HEK293T (cell line): ENCODE data around the gene SLC25A25.

Experiments used
- CTCF ChIA-PET: fragments of 350-600 bp; formaldehyde crosslinking; extraction: SDS; loops from one replicate; lab custom pipeline; 2021; ENCODE audit warnings: antibody characterized with exemption, inconsistent platforms; lab: Yijun Ruan, JAX
- POLR2A ChIA-PET: fragments of 350-600 bp; formaldehyde crosslinking; extraction: SDS; loops from one replicate; lab custom pipeline; 2020; ENCODE audit warnings: antibody characterized with exemption, inconsistent platforms; lab: Yijun Ruan, JAX
- DNase-seq: peaks from one replicate; pipeline ENCODE4 v3.0.0; 2012; ENCODE audit warnings: mixed read lengths; ENCODE audit errors: extremely low spot score
- ARNT ChIP-seq: fragments of 450-650 bp; IDR thresholded peaks from 2 replicates; pipeline ENCODE4 v1.6.1; 2017; ENCODE audit warnings: mild to moderate bottlenecking
- BHLHE40 ChIP-seq: fragments of 450-650 bp; IDR thresholded peaks from 2 replicates; pipeline ENCODE4 v1.6.1; 2016; ENCODE audit warnings: mild to moderate bottlenecking, moderate library complexity, borderline replicate concordance
- CTBP1 ChIP-seq: fragments of 450-650 bp; IDR thresholded peaks from 2 replicates; pipeline ENCODE4 v1.6.1; 2016; ENCODE audit warnings: borderline replicate concordance
- ELF4 ChIP-seq: fragments of 450-650 bp; IDR thresholded peaks from 2 replicates; pipeline ENCODE4 v1.6.1; 2017; ENCODE audit warnings: antibody characterized with exemption
- FOXA1 ChIP-seq: fragments of 450-650 bp; IDR thresholded peaks from 2 replicates; pipeline ENCODE4 v1.6.1; 2016; ENCODE audit warnings: mild to moderate bottlenecking
- FOXK2 ChIP-seq: fragments of 450-650 bp; IDR thresholded peaks from 2 replicates; pipeline ENCODE4 v1.6.1; 2016; ENCODE audit warnings: mild to moderate bottlenecking
- FOXM1 ChIP-seq: fragments of 450-650 bp; IDR thresholded peaks from 2 replicates; pipeline ENCODE4 v1.6.1; 2017; ENCODE audit warnings: mild to moderate bottlenecking, borderline replicate concordance
- HDGF ChIP-seq: fragments of 450-650 bp; IDR thresholded peaks from 2 replicates; pipeline ENCODE4 v1.6.1; 2017; ENCODE audit warnings: antibody characterized with exemption, borderline replicate concordance
- L3MBTL2 ChIP-seq: fragments of 450-650 bp; conservative IDR thresholded peaks from 2 replicates; pipeline ENCODE4 v1.6.1; 2016; ENCODE audit warnings: mild to moderate bottlenecking
- LEF1 ChIP-seq: fragments of 450-650 bp; IDR thresholded peaks from 2 replicates; pipeline ENCODE4 v1.6.1; 2017; ENCODE audit warnings: mild to moderate bottlenecking, borderline replicate concordance
- NFRKB ChIP-seq: fragments of 450-650 bp; IDR thresholded peaks from 2 replicates; pipeline ENCODE4 v1.6.1; 2016; ENCODE audit warnings: mild to moderate bottlenecking, moderate library complexity
- PKNOX1 ChIP-seq: fragments of 450-650 bp; IDR thresholded peaks from 2 replicates; pipeline ENCODE4 v1.6.1; 2016
- SP1 ChIP-seq: fragments of 450-650 bp; IDR thresholded peaks from 2 replicates; pipeline ENCODE4 v1.6.1; 2017
- SUZ12 ChIP-seq: fragments of 450-650 bp; IDR thresholded peaks from 2 replicates; pipeline ENCODE4 v1.6.1; 2016; ENCODE audit warnings: mild to moderate bottlenecking
- TARDBP ChIP-seq: fragments of 450-650 bp; IDR thresholded peaks from 2 replicates; pipeline ENCODE4 v1.6.1; 2016
- ZNF384 ChIP-seq: fragments of 450-650 bp; IDR thresholded peaks from 2 replicates; pipeline ENCODE4 v1.6.1; 2016

The SLC25A25 gene

GRCh38 chr9:128078504-128079434 lies 10.7 kb downstream of the SLC25A25 start:
- DNase-seq, result no peak
- no peak for TF ChIP-seq SP1
- no peak for TF ChIP-seq FOXA1
- no peak for TF ChIP-seq SUZ12
- TF ChIP-seq ARNT, result no peak
- no peak for TF ChIP-seq TARDBP
- no peak for TF ChIP-seq ELF4
- no peak for TF ChIP-seq L3MBTL2
- TF ChIP-seq HDGF, result no peak
- TF ChIP-seq LEF1, result no peak
- TF ChIP-seq FOXK2, result no peak
- no peak for TF ChIP-seq FOXM1
- no peak for TF ChIP-seq ZNF384
- no peak for TF ChIP-seq CTBP1
- TF ChIP-seq BHLHE40, result no peak
- no peak for TF ChIP-seq PKNOX1
- no peak for TF ChIP-seq NFRKB
- CTCF ChIA-PET, result interaction anchor here (0.9 to 1.5 kb wide), 4 partner anchors 39 to 136 kb away, joined by 3 to 5 read pairs (median 4); no protein-coding TSS in a partner anchor
- POLR2A ChIA-PET, result interaction anchor here (1.0 to 1.9 kb wide), 3 partner anchors 11 to 19 kb away, joined by 3 to 5 read pairs (median 4); partner anchors contain the start of gene NAIF1

GRCh38 chr9:128080206-128080605 lies 12.2 kb downstream of the SLC25A25 start:
- no peak for DNase-seq
- no peak for TF ChIP-seq BHLHE40
- TF ChIP-seq FOXA1, result no peak
- TF ChIP-seq ZNF384, result no peak
- TF ChIP-seq ARNT, result no peak
- TF ChIP-seq L3MBTL2, result no peak
- TF ChIP-seq FOXM1, result no peak
- TF ChIP-seq CTBP1, result no peak
- TF ChIP-seq ELF4, result no peak
- TF ChIP-seq FOXK2, result no peak
- no peak for TF ChIP-seq NFRKB
- TF ChIP-seq SUZ12, result no peak
- TF ChIP-seq HDGF, result no peak
- TF ChIP-seq TARDBP, result no peak
- no peak for TF ChIP-seq SP1
- TF ChIP-seq PKNOX1, result no peak
- no peak for TF ChIP-seq LEF1
- POLR2A ChIA-PET, result interaction anchor here (1.9 kb wide), 1 partner anchor 13 kb away, joined by 5 read pairs; no protein-coding TSS in a partner anchor
- CTCF ChIA-PET, result interaction anchor here (0.6 kb wide), 2 partner anchors 21 to 110 kb away, joined by 3 to 5 read pairs; no protein-coding TSS in a partner anchor

- POLR2A ChIA-PET, result no interaction called here
- TF ChIP-seq FOXA1 (no peak), ZNF384 (no peak), PKNOX1 (no peak)
- CTCF ChIA-PET, result no interaction called here
- DNase-seq, result no peak
Measured at GRCh38 chr9:128081056-128081455, 13.0 kb downstream of the SLC25A25 start.

GRCh38 chr9:128082151-128082550 lies 14.1 kb downstream of the SLC25A25 start:
- POLR2A ChIA-PET, result interaction anchor here (0.8 to 1.5 kb wide), 2 partner anchors 9 to 16 kb away, joined by 3 to 4 read pairs; no protein-coding TSS in a partner anchor
- CTCF ChIA-PET, result interaction anchor here (0.7 kb wide), 1 partner anchor 111 kb away, joined by 3 read pairs; no protein-coding TSS in a partner anchor
- TF ChIP-seq FOXA1, result no peak

GRCh38 chr9:128084746-128085145 lies 16.7 kb downstream of the SLC25A25 start:
- ChIA-PET CTCF (no interaction called here), POLR2A (no interaction called here)
- TF ChIP-seq L3MBTL2, result no peak
- TF ChIP-seq SUZ12, result no peak
- DNase-seq, result no peak

More at GRCh38 chr9:128082151-128082550, 14.1 kb downstream of the SLC25A25 start:
- DNase-seq, result no peak

GRCh38 chr9:128085943-128086342 lies 17.9 kb downstream of the SLC25A25 start:
- TF ChIP-seq SUZ12, result no peak
- no peak for TF ChIP-seq ZNF384
- ChIA-PET CTCF (no interaction called here), POLR2A (no interaction called here)
- DNase-seq, result no peak
